ENCODE results near the gene RHOBTB3. TPM values are rescaled to one million over a fixed set of nuclear protein-coding genes. Genes with fewer than 3 reads are reported as not detected.
A peak's percentile ranks its signal among the peaks of the same experiment; 100 is the strongest.

The RHOBTB3 gene
- total and polyA plus RNA-seq, 7 donors: 12.3 to 151 (median 75.6) TPM

DNA sequence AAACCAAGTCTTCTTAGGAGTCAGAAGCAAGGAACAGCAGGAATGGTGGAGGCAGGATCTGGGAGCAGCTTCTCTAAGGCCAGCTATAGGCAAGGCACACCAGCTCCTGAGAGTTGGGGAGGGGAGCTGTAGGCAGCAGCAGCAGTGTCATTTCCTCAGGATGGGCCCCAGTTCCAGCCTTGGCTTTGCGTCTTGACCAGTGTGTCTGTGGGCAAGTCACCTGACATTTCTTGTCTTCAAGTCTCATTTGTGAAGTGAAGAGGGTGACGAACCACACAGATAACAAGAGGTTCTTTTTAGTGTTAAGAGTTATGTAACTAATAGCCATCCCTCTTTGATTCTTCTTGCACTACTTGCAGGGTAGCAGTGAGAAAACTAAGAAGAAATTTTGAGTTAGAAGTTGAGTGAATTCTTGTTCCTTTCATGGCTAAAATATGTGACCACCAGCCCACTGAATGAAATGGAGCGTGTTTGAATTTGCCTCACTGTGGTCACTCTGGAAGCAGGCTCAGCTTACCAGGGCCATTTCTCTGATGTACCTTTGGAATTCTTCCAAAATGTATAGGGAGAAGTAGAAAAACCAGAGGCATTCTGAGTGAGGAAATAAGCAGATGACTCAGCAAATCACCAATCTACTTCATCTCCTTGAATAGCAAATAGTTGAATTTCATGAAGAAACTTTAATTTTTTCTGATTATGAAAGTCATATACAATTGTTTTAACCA, 42.4 kb downstream of the RHOBTB3 start:
- Histone ChIP-seq H3K4me3 (no peak overlapping the region), H3K27ac (no peak overlapping the region), H3K27me3 (no peaks in the 10 kb centered on the region), H3K9me3 (no peaks in the 10 kb centered on the region), H3K4me1 (peaks cover 0 to 17% (median 7%) of the 10 kb centered on the region in 4 donors), H3K36me3 (peaks cover 0 to 19% (median 5%) of the 10 kb centered on the region in 4 donors)
- intact Hi-C loops (cut with DNase I): loop anchor here (5.0 kb wide), 2 partner anchors 101 to 126 kb away; partner anchors contain the start of gene RFESD
- DNase-seq: no peak
- TF ChIP-seq POLR2A (IDR thresholded peaks at IDR 0.05): no peak
- no peak for TF ChIP-seq POLR2AphosphoS5 (IDR thresholded peaks at IDR 0.05)
- TF ChIP-seq, protein P1, sequence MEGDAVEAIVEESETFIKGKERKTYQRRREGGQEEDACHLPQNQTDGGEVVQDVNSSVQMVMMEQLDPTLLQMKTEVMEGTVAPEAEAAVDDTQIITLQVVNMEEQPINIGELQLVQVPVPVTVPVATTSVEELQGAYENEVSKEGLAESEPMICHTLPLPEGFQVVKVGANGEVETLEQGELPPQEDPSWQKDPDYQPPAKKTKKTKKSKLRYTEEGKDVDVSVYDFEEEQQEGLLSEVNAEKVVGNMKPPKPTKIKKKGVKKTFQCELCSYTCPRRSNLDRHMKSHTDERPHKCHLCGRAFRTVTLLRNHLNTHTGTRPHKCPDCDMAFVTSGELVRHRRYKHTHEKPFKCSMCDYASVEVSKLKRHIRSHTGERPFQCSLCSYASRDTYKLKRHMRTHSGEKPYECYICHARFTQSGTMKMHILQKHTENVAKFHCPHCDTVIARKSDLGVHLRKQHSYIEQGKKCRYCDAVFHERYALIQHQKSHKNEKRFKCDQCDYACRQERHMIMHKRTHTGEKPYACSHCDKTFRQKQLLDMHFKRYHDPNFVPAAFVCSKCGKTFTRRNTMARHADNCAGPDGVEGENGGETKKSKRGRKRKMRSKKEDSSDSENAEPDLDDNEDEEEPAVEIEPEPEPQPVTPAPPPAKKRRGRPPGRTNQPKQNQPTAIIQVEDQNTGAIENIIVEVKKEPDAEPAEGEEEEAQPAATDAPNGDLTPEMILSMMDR (IDR thresholded peaks at IDR 0.05): no peak
- no peak for TF ChIP-seq EP300 (IDR thresholded peaks at IDR 0.05)
- 84 to 90% methylated on average over 3 of the region's 3 CpGs for WGBS, 2 donors

DNA sequence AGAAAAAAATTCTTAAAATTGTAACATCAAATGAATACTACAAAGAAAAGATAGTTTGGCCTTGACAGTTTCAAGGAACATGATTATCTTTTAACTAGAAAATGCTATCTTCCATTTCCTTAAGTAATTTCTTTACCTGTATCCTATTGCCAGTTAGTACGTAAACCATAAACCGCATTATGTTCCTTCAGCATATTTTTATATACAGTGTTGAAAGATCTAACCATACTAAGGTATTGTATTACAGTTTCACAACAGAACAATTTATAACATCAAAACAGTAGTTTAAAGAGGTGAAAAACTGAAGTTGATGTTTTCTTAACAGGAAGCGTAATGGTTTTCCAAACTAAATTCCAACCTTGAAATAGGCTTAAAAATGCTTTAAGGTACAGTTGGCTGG, 46.3 kb downstream of the RHOBTB3 start:
- Histone ChIP-seq H3K27me3 (no peaks in the 10 kb centered on the region), H3K4me1 (peaks cover 0 to 14% (median 7%) of the 10 kb centered on the region in 4 donors), H3K4me3 (no peak overlapping the region), H3K9me3 (no peaks in the 10 kb centered on the region), H3K27ac (no peak overlapping the region), H3K36me3 (peaks cover 0 to 9% (median 0%) of the 10 kb centered on the region in 4 donors)
- WGBS, 2 donors: 87 to 91% methylated on average over 3 of the region's 3 CpGs
- TF ChIP-seq, protein P1 (IDR thresholded peaks at IDR 0.05): no peak
- no peak for DNase-seq
- intact Hi-C loops (cut with DNase I): no loop called here

DNA sequence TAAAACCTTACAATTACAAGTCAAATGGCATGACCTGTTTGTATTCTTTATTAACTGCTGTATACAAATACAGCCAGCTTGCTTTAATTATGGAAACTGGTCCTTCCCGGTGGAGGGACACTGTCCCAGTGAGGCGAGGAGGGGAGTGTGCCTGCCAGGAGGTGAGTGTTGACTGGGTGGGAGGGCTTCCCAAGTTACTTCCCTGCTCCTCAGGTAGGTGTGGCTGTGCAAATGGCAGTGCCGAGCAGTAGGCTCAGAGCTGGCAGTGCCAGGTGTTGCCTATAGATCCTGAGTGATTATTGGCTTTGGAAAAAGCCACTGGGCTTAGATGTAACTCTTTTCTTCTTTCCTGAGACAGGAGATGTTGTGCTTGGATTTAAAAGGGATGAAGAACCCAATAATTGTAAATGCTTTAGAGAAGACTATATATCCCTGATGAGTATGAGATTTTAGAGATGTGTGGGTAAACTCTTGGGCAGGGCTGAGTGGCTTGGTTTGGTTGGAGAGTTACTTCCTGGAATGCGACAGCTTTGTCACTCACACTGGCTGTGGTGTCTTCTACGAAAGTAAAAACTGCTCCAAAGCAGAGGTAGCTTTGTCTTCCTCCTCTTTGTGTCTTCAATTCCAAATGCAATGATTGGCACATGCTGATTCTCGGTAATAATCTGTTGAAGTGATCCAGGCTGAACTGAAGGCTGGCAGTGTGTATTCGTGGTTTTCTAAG, 47.7 kb downstream of the RHOBTB3 start:
- H3K27me3 ChIP-seq: no peaks in the 10 kb centered on the region
- H3K27ac ChIP-seq: peak overlapping the region; percentile 20 to 60 (median 57)
- intact Hi-C loops (cut with DNase I): no loop called here
- H3K4me1 ChIP-seq: peaks cover 0 to 14% (median 7%) of the 10 kb centered on the region in 4 donors
- H3K9me3 ChIP-seq: no peaks in the 10 kb centered on the region
- no peak for DNase-seq
- no peak overlapping the region for H3K4me3 ChIP-seq
- peaks cover 0 to 10% (median 0%) of the 10 kb centered on the region in 4 donors for H3K36me3 ChIP-seq
- no peak for TF ChIP-seq POLR2A (IDR thresholded peaks at IDR 0.05)
- TF ChIP-seq, protein P1 (IDR thresholded peaks at IDR 0.05): no peak
- no peak for TF ChIP-seq POLR2AphosphoS5 (IDR thresholded peaks at IDR 0.05)
- no peak for TF ChIP-seq EP300 (IDR thresholded peaks at IDR 0.05)
- 60 to 70% methylated on average over 7 of the region's 7 CpGs for WGBS, 2 donors

DNA sequence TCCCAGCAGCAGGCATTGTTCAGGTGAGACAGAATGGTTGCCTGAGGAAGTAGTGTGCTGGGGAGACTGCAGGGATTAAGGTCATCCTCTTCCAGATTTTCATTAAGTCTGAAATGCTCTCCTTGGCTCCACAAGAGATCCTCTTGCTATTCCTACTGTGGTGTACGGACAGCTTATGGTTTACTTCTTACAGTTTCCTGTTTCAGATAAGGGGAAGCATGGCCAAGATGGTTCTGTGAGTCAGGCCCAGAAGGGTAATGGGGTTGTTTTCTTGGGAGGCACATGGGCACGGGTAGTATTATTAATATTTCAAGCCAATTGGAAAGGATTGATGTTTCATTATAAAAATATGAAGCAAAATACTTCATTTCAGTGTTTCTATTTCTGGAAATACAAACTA, 48.5 kb downstream of the RHOBTB3 start:
- peak overlapping the region; percentile 20 to 60 (median 57) for H3K27ac ChIP-seq

DNA sequence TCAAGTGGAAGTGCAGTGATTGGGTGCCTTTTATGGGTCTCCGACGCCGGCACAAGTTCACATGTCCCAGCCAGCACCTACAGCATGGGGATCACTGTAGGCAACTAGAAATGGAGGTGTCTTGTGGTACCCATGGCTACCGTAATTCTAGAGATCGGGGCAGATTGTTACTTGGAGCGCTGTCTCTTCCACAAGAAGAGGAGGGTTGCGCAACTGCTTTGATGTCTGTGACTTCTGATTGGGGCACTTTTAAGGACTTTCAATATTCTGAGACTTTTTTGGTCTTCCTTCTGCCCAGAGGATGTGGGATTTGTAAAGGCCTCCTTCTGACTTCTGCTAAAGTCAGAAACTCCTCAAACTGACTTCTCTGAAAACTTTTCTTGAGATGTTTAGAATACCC, 49.5 kb downstream of the RHOBTB3 start:
- no peak overlapping the region for H3K4me3 ChIP-seq
- no peak for DNase-seq
- no peaks in the 10 kb centered on the region for H3K9me3 ChIP-seq
- peak overlapping the region; percentile 56 to 60 (median 58) for H3K27ac ChIP-seq
- peaks cover 0 to 27% (median 3%) of the 10 kb centered on the region in 4 donors for H3K36me3 ChIP-seq
- 81 to 87% methylated on average over 7 of the region's 7 CpGs for WGBS, 2 donors
- peaks cover 0 to 14% (median 7%) of the 10 kb centered on the region in 4 donors for H3K4me1 ChIP-seq
- intact Hi-C loops (cut with DNase I): loop anchor here (2.0 to 5.0 kb wide), 3 partner anchors 113 to 557 kb away; no protein-coding TSS in a partner anchor
- no peak for TF ChIP-seq EP300 (IDR thresholded peaks at IDR 0.05)
- TF ChIP-seq, protein P1 (IDR thresholded peaks at IDR 0.05): no peak
- H3K27me3 ChIP-seq: no peaks in the 10 kb centered on the region

More for the DNA sequence above, 48.5 kb downstream of the RHOBTB3 start:
- TF ChIP-seq POLR2A (IDR thresholded peaks at IDR 0.05): no peak
- WGBS, 2 donors: 63 to 75% methylated on average over 2 of the region's 2 CpGs
- intact Hi-C loops (cut with DNase I): loop anchor here (2.0 to 5.0 kb wide), 3 partner anchors 112 to 558 kb away; no protein-coding TSS in a partner anchor
- Histone ChIP-seq H3K36me3 (peaks cover 0 to 17% (median under 1%) of the 10 kb centered on the region in 4 donors), H3K4me3 (no peak overlapping the region), H3K27me3 (no peaks in the 10 kb centered on the region), H3K9me3 (no peaks in the 10 kb centered on the region), H3K4me1 (peaks cover 0 to 14% (median 7%) of the 10 kb centered on the region in 4 donors)
- DNase-seq: no peak
